ENCODE data around the gene GNA12.

Gene GNA12

DNA sequence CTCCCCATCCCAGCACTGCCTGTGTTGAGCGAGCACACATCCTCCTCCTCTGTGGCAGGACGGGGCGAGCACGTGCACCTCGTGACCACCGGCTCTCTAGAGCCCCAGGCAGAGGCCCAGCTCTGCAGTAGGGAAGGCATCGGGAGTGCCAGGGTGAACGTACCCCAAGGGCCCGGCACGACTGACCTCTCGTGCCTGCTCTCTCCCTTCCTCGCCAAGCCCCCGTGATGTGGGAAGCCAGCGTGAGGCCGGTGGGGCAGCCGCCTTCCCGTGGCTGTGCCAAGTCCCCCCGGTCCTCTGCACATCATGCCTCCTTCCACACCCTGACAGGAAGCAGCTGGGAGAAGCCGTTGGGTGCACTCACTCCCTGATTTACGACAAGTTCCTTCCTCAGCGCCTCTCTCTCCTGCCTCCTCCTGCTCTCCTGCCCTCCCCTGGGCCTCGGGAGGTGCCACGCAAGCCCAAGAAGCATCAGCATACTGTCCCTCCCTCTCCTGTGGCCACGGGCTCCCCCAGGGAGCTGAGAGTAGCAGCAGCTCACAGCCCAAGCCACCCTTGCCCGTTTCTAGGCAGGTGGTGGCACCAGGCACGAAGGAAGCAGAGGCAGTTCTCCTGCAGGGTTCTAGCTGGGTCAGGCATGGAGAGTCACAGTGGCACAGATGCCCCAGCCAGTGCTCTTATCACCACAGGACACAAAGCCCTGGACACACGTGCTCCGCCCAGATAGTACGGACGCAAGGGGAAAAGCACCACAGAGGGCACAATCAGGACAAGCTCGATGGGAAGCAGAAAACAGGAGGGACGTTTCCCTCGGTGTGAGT is 109.1 kb downstream of the GNA12 start:
- Histone ChIP-seq H3K4me1 (peaks cover 9% of the 10 kb centered on the region), H3K4me3 (ENCODE audit: low read depth, low read length) (no peak overlapping the region), H3K27me3 (no peaks in the 10 kb centered on the region), H3K36me3 (peaks cover 7% of the 10 kb centered on the region; the same call in 1 of the 2 replicates), H3K9me3 (no peaks in the 10 kb centered on the region)
- no peak for DNase-seq
- TF ChIP-seq, protein P1, sequence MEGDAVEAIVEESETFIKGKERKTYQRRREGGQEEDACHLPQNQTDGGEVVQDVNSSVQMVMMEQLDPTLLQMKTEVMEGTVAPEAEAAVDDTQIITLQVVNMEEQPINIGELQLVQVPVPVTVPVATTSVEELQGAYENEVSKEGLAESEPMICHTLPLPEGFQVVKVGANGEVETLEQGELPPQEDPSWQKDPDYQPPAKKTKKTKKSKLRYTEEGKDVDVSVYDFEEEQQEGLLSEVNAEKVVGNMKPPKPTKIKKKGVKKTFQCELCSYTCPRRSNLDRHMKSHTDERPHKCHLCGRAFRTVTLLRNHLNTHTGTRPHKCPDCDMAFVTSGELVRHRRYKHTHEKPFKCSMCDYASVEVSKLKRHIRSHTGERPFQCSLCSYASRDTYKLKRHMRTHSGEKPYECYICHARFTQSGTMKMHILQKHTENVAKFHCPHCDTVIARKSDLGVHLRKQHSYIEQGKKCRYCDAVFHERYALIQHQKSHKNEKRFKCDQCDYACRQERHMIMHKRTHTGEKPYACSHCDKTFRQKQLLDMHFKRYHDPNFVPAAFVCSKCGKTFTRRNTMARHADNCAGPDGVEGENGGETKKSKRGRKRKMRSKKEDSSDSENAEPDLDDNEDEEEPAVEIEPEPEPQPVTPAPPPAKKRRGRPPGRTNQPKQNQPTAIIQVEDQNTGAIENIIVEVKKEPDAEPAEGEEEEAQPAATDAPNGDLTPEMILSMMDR (IDR thresholded peaks at IDR 0.05; ENCODE audit: low read depth, low read length): no peak

DNA sequence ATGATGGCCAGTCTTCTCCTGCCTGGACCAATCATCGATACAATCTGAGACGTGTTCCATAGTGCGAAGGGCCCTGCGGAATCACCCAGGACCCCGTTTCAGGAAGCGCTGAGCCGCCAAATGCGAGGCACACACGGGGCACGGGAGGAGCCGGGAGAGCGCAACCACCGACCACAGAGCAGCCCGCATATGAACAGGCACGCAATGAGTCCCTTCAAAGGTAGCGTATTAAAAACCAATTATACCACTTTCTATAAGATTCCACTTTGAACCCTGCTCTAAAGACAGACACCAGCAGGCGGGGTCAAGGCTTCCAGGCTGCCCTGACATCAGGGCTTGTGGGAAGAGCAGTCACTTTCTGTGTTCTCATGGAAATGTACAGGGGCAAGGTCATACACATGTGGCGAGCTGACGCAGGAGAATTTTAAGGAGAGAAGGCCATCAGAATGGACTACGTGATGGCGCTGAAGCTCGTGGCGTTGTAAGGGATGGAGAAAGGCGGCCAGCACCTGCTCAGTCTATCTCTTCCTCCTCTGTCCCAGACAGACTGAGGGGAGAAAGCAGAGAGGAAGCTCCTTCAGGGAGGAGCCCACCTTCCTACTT is 109.9 kb downstream of the GNA12 start:
- Histone ChIP-seq H3K36me3 (peaks cover 11% of the 10 kb centered on the region; the same call in 1 of the 2 replicates), H3K9me3 (no peaks in the 10 kb centered on the region), H3K4me1 (peaks cover 9% of the 10 kb centered on the region), H3K27me3 (no peaks in the 10 kb centered on the region), H3K4me3 (ENCODE audit: low read depth, low read length) (no peak overlapping the region)
- DNase-seq: no peak
- TF ChIP-seq, protein P1 (IDR thresholded peaks at IDR 0.05; ENCODE audit: low read depth, low read length): no peak

DNA sequence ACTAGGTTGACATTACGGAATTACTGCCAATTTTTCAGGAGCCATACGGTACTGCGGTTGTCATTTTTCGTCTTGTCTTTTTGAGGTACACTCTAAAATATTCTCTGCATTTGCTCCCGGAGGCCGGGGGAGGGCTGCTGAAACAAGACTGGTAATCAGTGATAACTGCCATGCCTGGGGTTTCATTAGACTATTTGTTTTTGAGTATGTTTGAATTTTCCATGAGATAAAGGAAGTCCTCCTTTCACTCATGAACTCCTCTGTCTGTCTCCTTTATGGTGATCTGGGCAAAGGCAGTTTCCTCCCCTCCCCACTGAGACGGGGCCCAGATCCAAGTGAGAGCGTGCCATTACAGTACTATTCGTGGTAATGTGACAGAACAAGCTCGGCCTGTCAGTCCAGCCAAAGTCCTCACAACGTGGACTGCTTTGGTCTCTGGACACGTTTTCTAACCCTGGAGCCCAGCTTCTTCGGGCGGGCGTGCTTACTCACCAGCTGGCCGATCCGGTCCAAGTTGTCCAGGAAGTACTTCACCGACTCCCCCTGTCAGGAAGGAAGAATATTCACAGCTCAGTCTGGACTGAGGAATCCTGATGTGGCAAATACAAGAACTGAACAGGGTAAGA is 111.0 kb downstream of the GNA12 start:
- TF ChIP-seq, protein P1 (IDR thresholded peaks at IDR 0.05; ENCODE audit: low read depth, low read length): no peak
- DNase-seq: no peak
- peaks cover 9% of the 10 kb centered on the region for H3K4me1 ChIP-seq
- no peak overlapping the region for H3K4me3 ChIP-seq (ENCODE audit: low read depth, low read length)
- H3K36me3 ChIP-seq: peaks cover 11% of the 10 kb centered on the region; the same call in 1 of the 2 replicates
- H3K27me3 ChIP-seq: no peaks in the 10 kb centered on the region
- no peaks in the 10 kb centered on the region for H3K9me3 ChIP-seq

DNA sequence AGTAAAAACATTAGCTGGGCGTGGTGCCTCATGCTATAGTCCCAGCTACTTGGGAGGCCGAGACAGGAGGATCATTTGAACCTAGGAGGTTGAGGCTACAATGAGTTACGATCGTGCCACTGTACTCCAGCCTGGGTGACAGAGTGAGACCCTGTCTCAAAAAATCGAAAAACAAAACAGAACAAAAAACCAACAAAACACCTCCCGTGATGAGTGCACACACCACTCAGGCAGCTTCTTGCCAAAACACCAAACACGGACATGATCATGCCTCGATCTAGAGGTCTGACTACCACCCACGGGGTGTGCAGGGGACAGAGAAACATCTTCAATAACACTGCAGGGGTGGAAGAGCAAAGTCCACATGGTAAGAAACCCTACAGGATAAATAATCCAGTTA is 111.7 kb downstream of the GNA12 start:
- TF ChIP-seq, protein P1 (IDR thresholded peaks at IDR 0.05; ENCODE audit: low read depth, low read length): no peak
- peaks cover 9% of the 10 kb centered on the region for H3K4me1 ChIP-seq
- H3K9me3 ChIP-seq: no peaks in the 10 kb centered on the region
- no peak for DNase-seq
- peaks cover 11% of the 10 kb centered on the region for H3K36me3 ChIP-seq
- H3K4me3 ChIP-seq (ENCODE audit: low read depth, low read length): no peak overlapping the region
- no peaks in the 10 kb centered on the region for H3K27me3 ChIP-seq

DNA sequence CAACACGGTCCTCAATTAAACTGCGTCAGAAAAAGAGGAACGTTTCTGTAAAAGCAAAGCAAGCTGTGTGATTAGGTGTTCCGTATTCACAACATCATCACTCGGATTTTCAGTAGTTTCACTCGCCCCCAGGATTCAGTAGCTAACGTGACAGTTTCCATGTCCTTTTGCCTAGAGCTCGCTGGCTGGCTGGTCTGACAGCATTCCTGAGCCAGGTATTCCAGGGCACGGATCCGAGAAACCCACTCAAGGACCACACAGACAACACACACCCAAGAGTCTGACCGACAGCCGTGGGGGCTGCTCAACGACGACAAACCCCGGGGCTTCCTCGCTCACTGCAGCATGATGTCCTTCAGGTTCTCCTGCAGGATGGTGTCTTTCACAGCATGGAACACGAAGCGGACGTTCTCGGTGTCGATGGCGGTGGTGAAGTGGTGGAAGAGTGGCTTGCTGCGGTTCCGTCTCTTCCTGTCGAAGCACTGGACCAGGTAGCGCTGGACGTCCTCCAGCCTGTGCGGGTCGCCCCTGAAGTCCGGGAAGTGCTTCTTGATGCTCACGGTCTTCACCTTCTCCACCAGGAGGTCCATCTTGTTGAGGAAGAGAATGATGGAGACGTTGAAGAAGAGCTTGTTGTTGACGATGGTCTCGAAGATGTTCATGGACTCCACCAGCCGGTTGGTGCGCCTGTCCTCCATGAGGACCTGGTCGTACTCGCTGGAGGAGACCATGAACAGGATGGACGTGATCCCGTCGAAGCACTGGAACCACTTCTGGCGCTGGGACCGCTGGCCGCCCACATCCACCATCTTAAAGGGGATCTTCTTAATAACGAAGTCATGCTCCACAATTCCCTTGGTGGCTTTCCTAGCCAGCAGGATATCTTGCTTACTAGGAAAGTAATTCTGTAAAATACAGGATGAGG is 113.0 kb downstream of the GNA12 start:
- H3K36me3 ChIP-seq: peaks cover 17% of the 10 kb centered on the region
- TF ChIP-seq, protein P1 (IDR thresholded peaks at IDR 0.05; ENCODE audit: low read depth, low read length): no peak

More for the DNA sequence above, 113.0 kb downstream of the GNA12 start:
- DNase-seq: no peak
- Histone ChIP-seq H3K27me3 (no peaks in the 10 kb centered on the region), H3K4me1 (peaks cover 9% of the 10 kb centered on the region), H3K4me3 (ENCODE audit: low read depth, low read length) (no peak overlapping the region), H3K9me3 (no peaks in the 10 kb centered on the region)

All from BE2C (cell line).